ENCODE results near the gene FNDC3B. TPM values are rescaled to one million over a fixed set of nuclear protein-coding genes. Genes with fewer than 3 reads are reported as not detected.

The FNDC3B gene
- total and polyA plus RNA-seq, 2 of the 8 experiments (the other 6 are each of a cell fraction or from before 2014, with no cell fraction given) = 14.1 to 44.4 TPM

- TF ChIP-seq TCF12 (IDR thresholded peaks at IDR 0.05; ENCODE audit: low read depth, low read length) (no peak), SP4 (IDR thresholded peaks at IDR 0.05; ENCODE audit: low read length) (no peak), MAX (IDR thresholded peaks at IDR 0.05) (no peak), GTF2F1 (IDR thresholded peaks at IDR 0.05; ENCODE audit: borderline replicate concordance, low read depth, low read length) (no peak)
Measured at GRCh38 chr3:172233474-172234277, 194.3 kb downstream of the FNDC3B start (continued).
